ENCODE measurements around the gene FUZ.

FUZ gene

DNA sequence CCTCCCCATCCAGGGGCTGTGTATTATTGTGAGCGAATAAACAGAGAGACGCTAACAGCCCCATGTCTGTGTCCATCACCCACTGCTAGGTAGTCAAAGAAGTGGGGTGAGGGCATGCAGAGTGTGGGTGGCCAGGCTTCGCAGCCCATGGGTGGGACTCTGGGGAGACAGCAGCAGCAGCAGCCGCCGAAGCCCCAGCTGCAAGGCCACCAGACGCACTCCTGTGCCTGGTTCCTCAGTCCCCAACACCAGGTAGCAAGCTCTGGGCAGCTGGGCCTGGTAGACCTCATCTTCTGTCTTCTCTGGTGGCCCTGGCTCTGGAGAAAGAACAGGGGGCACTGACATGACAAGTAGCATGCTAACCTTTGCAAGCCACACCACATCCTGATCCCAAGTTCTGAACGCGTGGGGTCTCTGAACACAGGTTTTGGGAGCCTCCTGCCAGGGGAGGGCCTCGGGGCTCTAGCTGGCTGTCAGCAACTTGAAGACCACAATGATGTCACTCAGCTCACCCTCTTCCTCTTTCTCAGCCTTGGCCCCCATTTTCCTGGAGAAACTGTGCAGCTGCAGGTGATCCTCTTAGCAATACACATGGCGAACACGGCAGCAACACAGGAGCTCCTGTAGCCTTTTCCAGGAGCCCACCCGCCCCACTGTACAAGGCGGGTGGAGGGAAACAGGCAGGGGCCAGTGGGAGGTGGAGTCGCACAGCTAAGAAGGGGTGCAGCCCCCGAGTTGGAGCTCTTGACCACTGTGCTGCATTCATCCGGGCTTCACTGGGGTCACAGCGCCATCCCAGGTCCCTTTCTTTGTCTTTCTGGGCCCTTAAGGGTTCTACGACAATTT is 5.8 kb downstream of the FUZ start:
- Mint-ChIP-seq H3K4me1 (ENCODE audit: low read depth) (peaks cover 24% of the 10 kb centered on the region), H3K27me3 (no peaks in the 10 kb centered on the region), H3K9me3 (ENCODE audit: low read depth) (no peaks in the 10 kb centered on the region), H3K27ac (peak overlapping the region; percentile 16), H3K36me3 (no peaks in the 10 kb centered on the region), H3K4me3 (no peak overlapping the region)

DNA sequence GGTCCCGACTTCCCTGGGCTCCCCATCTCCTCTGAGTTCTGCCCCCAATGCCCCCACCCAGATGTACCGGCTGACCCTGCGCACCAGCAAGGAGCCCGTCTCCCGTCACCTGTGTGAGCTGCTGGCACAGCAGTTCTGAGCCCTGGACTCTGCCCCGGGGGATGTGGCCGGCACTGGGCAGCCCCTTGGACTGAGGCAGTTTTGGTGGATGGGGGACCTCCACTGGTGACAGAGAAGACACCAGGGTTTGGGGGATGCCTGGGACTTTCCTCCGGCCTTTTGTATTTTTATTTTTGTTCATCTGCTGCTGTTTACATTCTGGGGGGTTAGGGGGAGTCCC is 6.5 kb downstream of the FUZ start:
- H3K4me3 Mint-ChIP-seq = no peak overlapping the region
- H3K36me3 Mint-ChIP-seq = no peaks in the 10 kb centered on the region
- H3K27me3 Mint-ChIP-seq = no peaks in the 10 kb centered on the region
- H3K27ac Mint-ChIP-seq = no peak overlapping the region
- peaks cover 21% of the 10 kb centered on the region for H3K4me1 Mint-ChIP-seq (ENCODE audit: low read depth)
- no peaks in the 10 kb centered on the region for H3K9me3 Mint-ChIP-seq (ENCODE audit: low read depth)

DNA sequence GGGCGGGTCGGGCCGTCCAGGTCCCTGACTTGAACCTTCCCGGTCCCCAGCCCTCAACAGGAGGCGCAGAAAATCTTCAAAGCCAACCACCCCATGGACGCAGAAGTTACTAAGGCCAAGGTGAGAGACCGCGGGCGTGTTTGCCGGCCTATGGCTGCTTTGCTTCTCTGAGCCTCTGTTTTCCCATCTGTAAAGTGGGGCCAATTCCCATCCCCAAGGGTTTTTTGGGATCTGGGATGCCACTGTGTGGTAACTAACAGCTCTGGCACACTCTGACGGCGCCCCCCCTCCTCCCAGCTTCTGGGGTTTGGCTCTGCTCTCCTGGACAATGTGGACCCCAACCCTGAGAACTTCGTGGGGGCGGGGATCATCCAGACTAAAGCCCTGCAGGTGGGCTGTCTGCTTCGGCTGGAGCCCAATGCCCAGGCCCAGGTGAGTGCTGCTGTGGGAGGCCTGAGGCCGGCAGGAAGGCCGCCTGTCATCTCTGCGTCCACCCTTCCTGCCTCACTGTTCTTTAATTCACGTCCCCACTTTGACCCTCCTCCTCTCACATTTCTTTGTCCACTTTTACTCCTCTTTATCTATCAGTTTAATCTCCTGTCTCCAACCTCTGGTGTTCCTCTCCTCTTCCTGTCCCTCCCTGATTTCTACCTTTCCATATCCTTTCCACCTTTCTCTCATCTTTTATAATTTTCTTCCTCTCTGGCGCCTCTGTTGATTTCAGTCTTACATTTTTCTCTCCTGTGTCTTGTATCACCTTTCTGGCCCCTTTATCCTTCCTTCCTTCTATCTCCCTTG is 7.1 kb downstream of the FUZ start:
- no peaks in the 10 kb centered on the region for H3K9me3 Mint-ChIP-seq (ENCODE audit: low read depth)
- peaks cover 21% of the 10 kb centered on the region for H3K4me1 Mint-ChIP-seq (ENCODE audit: low read depth)
- H3K27me3 Mint-ChIP-seq = no peaks in the 10 kb centered on the region
- no peak overlapping the region for H3K27ac Mint-ChIP-seq
- H3K36me3 Mint-ChIP-seq = no peaks in the 10 kb centered on the region
- H3K4me3 Mint-ChIP-seq = no peak overlapping the region

DNA sequence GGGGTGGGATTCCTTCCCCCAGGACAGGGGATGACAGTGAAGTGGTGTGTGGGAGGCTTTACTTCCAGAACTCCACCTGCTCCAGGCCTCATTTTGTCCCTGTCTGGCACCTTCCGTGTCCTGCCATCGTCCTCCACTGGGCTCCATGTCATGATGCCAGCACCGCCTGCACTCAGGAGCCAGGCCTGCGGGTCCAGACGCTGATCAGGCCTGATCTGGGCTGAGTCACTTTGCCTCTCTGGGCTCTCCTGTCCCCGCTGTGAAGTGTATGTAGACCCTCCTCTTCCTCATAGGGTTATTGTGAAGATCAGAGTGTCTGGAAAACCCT is 9.6 kb downstream of the FUZ start:
- Mint-ChIP-seq H3K4me1 (ENCODE audit: low read depth) (peaks cover 9% of the 10 kb centered on the region), H3K27me3 (no peaks in the 10 kb centered on the region), H3K4me3 (no peak overlapping the region), H3K27ac (no peak overlapping the region), H3K36me3 (no peaks in the 10 kb centered on the region), H3K9me3 (ENCODE audit: low read depth) (no peaks in the 10 kb centered on the region)

DNA sequence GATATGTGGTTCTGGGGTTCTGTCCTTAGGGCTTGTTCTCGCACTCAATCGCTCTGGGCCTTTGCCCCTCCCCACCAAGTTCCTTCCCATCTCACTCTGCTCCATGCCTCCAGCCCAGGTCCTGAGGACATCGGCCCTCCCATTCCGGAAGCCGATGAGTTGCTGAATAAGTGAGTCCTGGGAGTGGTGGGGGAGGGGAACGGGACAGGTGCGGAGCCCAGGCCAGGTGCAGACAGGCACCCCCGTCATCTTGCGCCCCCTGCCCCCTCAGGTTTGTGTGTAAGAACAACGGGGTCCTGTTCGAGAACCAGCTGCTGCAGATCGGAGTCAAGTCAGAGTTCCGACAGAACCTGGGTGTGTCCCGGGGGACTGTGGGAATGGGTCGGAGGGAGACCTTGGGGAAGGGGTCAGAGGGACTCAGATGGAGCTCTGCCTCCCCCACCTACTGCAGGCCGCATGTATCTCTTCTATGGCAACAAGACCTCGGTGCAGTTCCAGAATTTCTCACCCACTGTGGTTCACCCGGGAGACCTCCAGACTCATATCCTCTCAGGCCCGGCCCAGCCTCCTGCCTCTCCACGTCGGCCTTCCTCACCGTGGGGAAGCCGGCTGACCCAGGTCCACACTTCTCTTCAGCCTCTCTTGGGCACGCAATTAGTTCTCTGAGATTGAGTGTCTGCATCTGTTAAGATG is 10.1 kb downstream of the FUZ start:
- Mint-ChIP-seq H3K36me3 (no peaks in the 10 kb centered on the region), H3K27ac (no peak overlapping the region), H3K4me3 (no peak overlapping the region), H3K4me1 (ENCODE audit: low read depth) (peaks cover 6% of the 10 kb centered on the region), H3K9me3 (ENCODE audit: low read depth) (no peaks in the 10 kb centered on the region), H3K27me3 (no peaks in the 10 kb centered on the region)

DNA sequence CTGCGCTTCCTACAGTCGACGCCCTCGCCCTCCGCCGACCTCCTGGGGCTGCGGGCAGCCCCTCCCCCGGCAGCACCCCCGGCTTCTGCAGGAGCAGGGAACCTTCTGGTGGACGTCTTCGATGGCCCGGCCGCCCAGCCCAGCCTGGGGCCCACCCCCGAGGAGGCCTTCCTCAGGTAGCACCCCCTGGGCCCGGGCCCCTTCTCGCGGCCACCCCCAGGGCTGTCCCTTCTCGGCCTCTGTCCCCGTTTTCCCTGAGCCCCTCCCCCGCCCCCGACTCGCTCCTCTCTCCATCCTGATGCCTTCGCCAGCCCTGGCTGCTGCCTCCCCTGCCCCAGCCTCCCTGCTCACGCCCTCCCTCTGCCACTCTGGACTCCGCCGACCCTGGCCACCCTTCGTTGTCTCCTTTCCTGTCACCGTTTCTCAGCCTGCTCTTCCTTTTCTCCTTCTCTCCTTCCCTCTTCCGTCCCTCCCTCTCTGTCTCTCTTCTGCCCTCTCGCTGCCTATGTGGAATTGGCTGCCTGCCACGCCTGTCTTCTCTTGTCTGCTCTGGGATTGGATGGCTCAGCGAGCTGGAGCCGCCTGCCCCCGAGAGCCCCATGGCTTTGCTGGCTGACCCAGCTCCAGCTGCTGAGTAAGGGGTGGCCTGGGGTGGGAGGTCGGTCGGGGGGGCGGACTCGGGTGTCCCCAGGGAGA is 11.0 kb downstream of the FUZ start:
- H3K4me3 Mint-ChIP-seq = no peak overlapping the region
- H3K36me3 Mint-ChIP-seq = no peaks in the 10 kb centered on the region
- no peaks in the 10 kb centered on the region for H3K9me3 Mint-ChIP-seq (ENCODE audit: low read depth)

DNA sequence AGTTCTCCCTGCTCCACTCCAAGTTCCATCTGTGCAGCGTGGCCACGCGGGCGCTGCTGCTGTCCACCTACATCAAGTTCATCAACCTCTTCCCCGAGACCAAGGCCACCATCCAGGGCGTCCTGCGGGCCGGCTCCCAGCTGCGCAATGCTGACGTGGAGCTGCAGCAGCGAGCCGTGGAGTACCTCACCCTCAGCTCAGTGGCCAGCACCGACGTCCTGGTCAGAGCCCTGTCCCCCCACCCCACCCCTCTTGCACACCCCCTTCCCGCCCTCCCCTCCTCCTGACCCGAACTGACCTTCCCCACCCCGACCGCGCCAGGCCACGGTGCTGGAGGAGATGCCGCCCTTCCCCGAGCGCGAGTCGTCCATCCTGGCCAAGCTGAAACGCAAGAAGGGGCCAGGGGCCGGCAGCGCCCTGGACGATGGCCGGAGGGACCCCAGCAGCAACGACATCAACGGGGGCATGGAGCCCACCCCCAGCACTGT is 11.6 kb downstream of the FUZ start:
- H3K27ac Mint-ChIP-seq = no peak overlapping the region
- no peaks in the 10 kb centered on the region for H3K4me1 Mint-ChIP-seq (ENCODE audit: low read depth)
- H3K36me3 Mint-ChIP-seq = no peaks in the 10 kb centered on the region
- no peak overlapping the region for H3K4me3 Mint-ChIP-seq
- no peaks in the 10 kb centered on the region for H3K9me3 Mint-ChIP-seq (ENCODE audit: low read depth)
- no peaks in the 10 kb centered on the region for H3K27me3 Mint-ChIP-seq

More for the DNA sequence above, 11.0 kb downstream of the FUZ start:
- no peak overlapping the region for H3K27ac Mint-ChIP-seq
- no peaks in the 10 kb centered on the region for H3K4me1 Mint-ChIP-seq (ENCODE audit: low read depth)
- H3K27me3 Mint-ChIP-seq = no peaks in the 10 kb centered on the region

DNA sequence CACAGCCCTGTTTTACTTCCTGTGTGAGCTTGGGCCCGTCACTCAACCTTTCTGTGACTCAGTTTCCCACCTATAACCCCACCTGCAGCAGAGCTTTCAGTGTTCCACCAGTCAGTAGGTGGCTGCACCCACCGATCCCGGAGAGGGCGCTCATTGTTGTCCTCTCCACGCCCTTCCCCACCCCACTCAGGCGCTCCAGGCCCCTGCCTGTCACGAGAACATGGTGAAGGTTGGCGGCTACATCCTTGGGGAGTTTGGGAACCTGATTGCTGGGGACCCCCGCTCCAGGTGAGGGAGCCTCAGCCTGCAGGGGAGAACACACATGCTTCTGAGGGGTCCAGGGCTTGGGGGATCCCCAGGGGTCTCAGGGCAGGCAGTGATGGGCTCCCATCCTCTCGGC is 12.3 kb downstream of the FUZ start:
- Mint-ChIP-seq H3K4me1 (ENCODE audit: low read depth) (no peaks in the 10 kb centered on the region), H3K36me3 (no peaks in the 10 kb centered on the region), H3K27me3 (no peaks in the 10 kb centered on the region), H3K9me3 (ENCODE audit: low read depth) (no peaks in the 10 kb centered on the region), H3K4me3 (no peak overlapping the region), H3K27ac (no peak overlapping the region)

DNA sequence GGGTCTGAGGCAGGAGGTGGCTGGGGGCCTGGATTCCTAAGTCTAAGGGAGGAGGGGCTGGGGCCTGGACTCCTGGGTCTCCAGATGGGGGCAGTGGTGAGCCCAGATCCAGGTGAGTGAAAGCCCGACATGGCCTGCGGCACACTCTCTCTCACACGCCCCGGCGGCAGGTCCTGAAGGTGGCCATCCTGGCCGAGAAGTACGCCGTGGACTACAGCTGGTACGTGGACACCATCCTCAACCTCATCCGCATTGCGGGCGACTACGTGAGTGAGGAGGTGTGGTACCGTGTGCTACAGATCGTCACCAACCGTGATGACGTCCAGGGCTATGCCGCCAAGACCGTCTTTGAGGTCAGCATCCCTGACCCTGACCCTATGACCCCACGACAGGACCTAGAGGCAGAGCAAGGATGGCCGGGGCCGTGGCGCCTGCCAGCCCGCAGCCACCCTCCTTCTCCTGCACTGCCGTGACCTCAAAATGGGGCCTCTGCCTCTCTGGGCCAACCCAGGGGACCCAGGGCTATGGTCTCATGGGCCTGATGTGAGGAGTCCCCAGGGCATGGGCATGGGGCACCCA is 13.2 kb downstream of the FUZ start:
- Mint-ChIP-seq H3K27ac (no peak overlapping the region), H3K27me3 (no peaks in the 10 kb centered on the region), H3K4me1 (ENCODE audit: low read depth) (no peaks in the 10 kb centered on the region), H3K9me3 (ENCODE audit: low read depth) (no peaks in the 10 kb centered on the region), H3K4me3 (no peak overlapping the region), H3K36me3 (no peaks in the 10 kb centered on the region)

DNA sequence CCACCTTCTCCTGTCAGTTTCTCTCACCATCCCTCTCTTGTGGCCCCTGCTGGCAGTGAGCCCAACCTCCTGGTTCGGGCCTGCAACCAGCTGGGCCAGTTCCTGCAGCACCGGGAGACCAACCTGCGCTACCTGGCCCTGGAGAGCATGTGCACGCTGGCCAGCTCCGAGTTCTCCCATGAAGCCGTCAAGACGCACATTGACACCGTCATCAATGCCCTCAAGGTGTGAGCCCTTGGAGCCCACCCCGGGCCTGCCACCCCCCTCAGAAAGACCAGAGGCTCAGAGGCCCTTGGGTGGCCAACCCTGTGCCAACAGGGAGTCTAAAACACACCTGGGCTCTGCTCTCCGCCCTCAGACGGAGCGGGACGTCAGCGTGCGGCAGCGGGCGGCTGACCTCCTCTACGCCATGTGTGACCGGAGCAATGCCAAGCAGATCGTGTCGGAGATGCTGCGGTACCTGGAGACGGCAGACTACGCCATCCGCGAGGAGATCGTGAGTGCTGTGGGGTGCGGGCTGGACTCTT is 13.8 kb downstream of the FUZ start:
- no peak overlapping the region for H3K27ac Mint-ChIP-seq

DNA sequence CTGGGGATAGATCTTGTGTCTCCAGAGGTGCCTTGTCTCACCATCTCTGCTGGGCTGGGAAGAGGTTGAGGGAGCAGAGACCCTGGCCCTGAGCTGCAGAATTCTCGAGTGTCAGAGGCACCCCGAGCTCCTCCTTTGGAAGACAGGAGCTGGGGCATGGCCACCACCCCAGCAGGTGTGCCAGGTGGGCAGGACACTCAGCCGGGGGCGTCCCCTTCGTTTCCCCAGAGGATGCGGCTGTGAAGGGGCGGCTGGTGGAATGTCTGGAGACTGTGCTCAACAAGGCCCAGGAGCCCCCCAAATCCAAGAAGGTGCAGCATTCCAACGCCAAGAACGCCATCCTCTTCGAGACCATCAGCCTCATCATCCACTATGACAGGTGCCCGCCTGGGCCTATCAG is 14.5 kb downstream of the FUZ start:
- H3K4me1 Mint-ChIP-seq (ENCODE audit: low read depth) = no peaks in the 10 kb centered on the region
- H3K27ac Mint-ChIP-seq = no peak overlapping the region
- no peak overlapping the region for H3K4me3 Mint-ChIP-seq
- H3K9me3 Mint-ChIP-seq (ENCODE audit: low read depth) = no peaks in the 10 kb centered on the region
- no peaks in the 10 kb centered on the region for H3K27me3 Mint-ChIP-seq
- H3K36me3 Mint-ChIP-seq = peaks cover under 1% of the 10 kb centered on the region

More for the DNA sequence above, 13.8 kb downstream of the FUZ start:
- Mint-ChIP-seq H3K9me3 (ENCODE audit: low read depth) (no peaks in the 10 kb centered on the region), H3K36me3 (no peaks in the 10 kb centered on the region), H3K27me3 (no peaks in the 10 kb centered on the region), H3K4me3 (no peak overlapping the region), H3K4me1 (ENCODE audit: low read depth) (no peaks in the 10 kb centered on the region)

DNA sequence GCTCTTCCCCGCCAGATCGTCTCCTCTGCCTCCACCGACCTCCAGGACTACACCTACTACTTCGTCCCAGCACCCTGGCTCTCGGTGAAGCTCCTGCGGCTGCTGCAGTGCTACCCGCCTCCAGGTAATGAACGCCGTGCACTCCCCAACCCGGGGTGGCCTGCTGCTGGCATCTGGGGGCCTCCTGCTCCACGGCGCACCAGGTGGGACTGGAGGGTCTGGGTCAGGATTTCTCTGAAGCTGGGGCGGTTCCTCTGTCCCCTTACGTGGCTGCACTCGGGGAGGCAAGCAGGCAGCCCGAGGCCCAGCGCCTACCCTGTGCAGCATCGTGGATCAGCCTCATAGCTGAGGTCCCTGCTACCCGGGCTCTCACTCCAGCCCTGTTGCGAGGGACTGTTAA is 17.5 kb downstream of the FUZ start:
- H3K36me3 Mint-ChIP-seq = peaks cover 4% of the 10 kb centered on the region
- H3K4me1 Mint-ChIP-seq (ENCODE audit: low read depth) = peaks cover 2% of the 10 kb centered on the region
- no peak overlapping the region for H3K27ac Mint-ChIP-seq
- H3K4me3 Mint-ChIP-seq = no peak overlapping the region
- no peaks in the 10 kb centered on the region for H3K27me3 Mint-ChIP-seq
- H3K9me3 Mint-ChIP-seq (ENCODE audit: low read depth) = no peaks in the 10 kb centered on the region

DNA sequence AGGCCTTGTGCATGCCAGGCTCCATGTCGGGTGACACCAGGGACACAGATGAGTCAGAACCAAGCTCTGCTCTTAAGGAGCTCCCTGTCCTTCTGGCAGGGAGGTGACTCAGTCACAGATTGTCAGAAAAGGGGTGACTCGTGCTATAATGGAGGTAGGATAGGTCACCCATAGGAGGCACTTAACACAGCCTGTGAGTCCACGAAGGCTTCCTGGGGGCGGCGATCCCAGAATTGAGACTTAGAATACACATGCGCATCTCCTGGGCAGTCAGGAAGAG is 19.6 kb downstream of the FUZ start:
- Mint-ChIP-seq H3K27ac (peak overlapping the region; percentile 66), H3K4me3 (no peak overlapping the region)

DNA sequence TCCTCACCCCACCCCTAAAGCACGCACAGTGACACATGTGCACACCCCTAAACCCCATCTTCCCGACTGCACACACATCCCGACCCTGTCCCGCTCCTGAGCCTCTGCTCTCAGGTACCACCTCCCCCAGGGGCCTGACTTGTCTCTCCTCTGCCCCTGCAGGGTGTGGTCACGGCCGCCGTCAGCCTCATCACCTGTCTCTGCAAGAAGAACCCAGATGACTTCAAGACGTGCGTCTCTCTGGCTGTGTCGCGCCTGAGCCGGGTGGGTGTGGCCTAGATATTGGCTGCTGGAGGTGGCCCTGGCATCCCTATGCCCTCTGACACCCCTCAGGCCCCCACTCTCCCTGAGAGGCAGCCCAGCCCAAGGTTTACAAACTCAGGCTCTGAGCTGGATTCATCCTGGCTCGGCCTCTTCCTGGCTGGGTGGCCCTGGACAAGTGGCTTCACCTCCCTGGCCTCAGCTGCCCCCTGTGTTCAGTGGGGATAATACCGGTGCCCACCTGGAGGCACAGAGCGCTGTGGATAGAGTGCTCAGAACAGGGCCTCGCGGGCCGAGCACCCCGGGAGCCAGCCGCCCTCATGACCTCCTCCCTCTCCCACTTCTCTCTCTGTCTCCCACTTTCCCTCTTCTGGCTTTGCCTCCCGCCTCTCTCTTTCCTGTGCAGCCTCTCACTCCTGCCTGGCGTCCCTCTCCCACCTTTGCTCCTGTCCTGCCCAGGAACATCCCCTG is 20.1 kb downstream of the FUZ start:
- H3K9me3 Mint-ChIP-seq (ENCODE audit: low read depth) = no peaks in the 10 kb centered on the region
- H3K4me1 Mint-ChIP-seq (ENCODE audit: low read depth) = peaks cover 2% of the 10 kb centered on the region
- no peaks in the 10 kb centered on the region for H3K27me3 Mint-ChIP-seq
- peaks cover 6% of the 10 kb centered on the region for H3K36me3 Mint-ChIP-seq
- peak overlapping the region; percentile 66 for H3K27ac Mint-ChIP-seq
- H3K4me3 Mint-ChIP-seq = no peak overlapping the region

More for the DNA sequence above, 19.6 kb downstream of the FUZ start:
- H3K36me3 Mint-ChIP-seq = peaks cover 6% of the 10 kb centered on the region
- no peaks in the 10 kb centered on the region for H3K27me3 Mint-ChIP-seq
- peaks cover 2% of the 10 kb centered on the region for H3K4me1 Mint-ChIP-seq (ENCODE audit: low read depth)
- no peaks in the 10 kb centered on the region for H3K9me3 Mint-ChIP-seq (ENCODE audit: low read depth)
